DMS153 treated with DMSO at 0.1 percent for 48 hours (cell line): ENCODE data around the gene TUBG2.
"Not testable (repeated sequence)": the region's sequence is repeated elsewhere in the genome, so short reads cannot be mapped to it uniquely, and the experiment has no call there.

Experiments used
- DNase-seq: peaks from one replicate; lab custom pipeline; 2025; ENCODE audit not compliant: unreplicated experiment; lab: John Stamatoyannopoulos, UW

TUBG2 gene

GRCh38 chr17:42653179-42654124, 5.6 kb upstream of the TUBG2 start:
- no peak for DNase-seq

GRCh38 chr17:42655528-42655927, 3.6 kb upstream of the TUBG2 start:
- no peak for DNase-seq

GRCh38 chr17:42657824-42658588, 1.1 kb upstream of the TUBG2 start:
- DNase-seq, result no peak

GRCh38 chr17:42659932-42660274, 819 bp downstream of the TUBG2 start:
- not testable (repeated sequence) for DNase-seq

GRCh38 chr17:42660692-42661345, 1.7 kb downstream of the TUBG2 start:
- DNase-seq, result no peak

- DNase-seq, result no peak
Observed at GRCh38 chr17:42665581-42666001, 6.5 kb downstream of the TUBG2 start.

GRCh38 chr17:42666126-42666525, 7.0 kb downstream of the TUBG2 start:
- not testable (repeated sequence) for DNase-seq

- no peak for DNase-seq
Observed at GRCh38 chr17:42667088-42667951, 8.2 kb downstream of the TUBG2 start.

GRCh38 chr17:42669705-42669976, 10.6 kb downstream of the TUBG2 start:
- DNase-seq, result no peak

GRCh38 chr17:42669977-42670788, 11.1 kb downstream of the TUBG2 start:
- DNase-seq, result no peak

- no peak for DNase-seq
Observed at GRCh38 chr17:42670789-42671657, 11.9 kb downstream of the TUBG2 start.

GRCh38 chr17:42672038-42672437, 13.0 kb downstream of the TUBG2 start:
- no peak for DNase-seq

- no peak for DNase-seq
Observed at GRCh38 chr17:42673266-42673884, 14.3 kb downstream of the TUBG2 start.

- no peak for DNase-seq
Observed at GRCh38 chr17:42673885-42674754, 15.0 kb downstream of the TUBG2 start.

GRCh38 chr17:42674755-42675347, 15.8 kb downstream of the TUBG2 start:
- peak; percentile 8 for DNase-seq

- DNase-seq, result no peak
Observed at GRCh38 chr17:42675348-42675964, 16.4 kb downstream of the TUBG2 start.

- no peak for DNase-seq
Observed at GRCh38 chr17:42675965-42676423, 16.9 kb downstream of the TUBG2 start.
